ENCODE results near the gene DLGAP1. TPM values are rescaled to one million over a fixed set of nuclear protein-coding genes. Genes with fewer than 3 reads are reported as not detected.

Gene DLGAP1
- total and polyA plus RNA-seq, 2 of the 8 experiments (the other 6 are each of a cell fraction or from before 2014, with no cell fraction given) = 11.8 to 16.9 TPM

- Histone ChIP-seq H2BK12ac (ENCODE audit: low read depth, low read length) (no peak overlapping the region), H3K4me2 (ENCODE audit: insufficient read depth in 1 of 2, low read depth in 2 of 2, low read length in 2 of 2) (no peak overlapping the region), H3K79me1 (ENCODE audit: low read depth, low read length) (no peaks in the 10 kb centered on the region), H2AFZ (ENCODE audit: low read length) (no peak overlapping the region), H3K14ac (ENCODE audit: insufficient read length) (no peak overlapping the region), H3K36me3 (ENCODE audit: control insufficient read depth in 2 of 4, insufficient read depth in 4 of 4, low read length in 3 of 4) (no peaks in the 10 kb centered on the region), H3K79me2 (ENCODE audit: control insufficient read depth in 1 of 2, insufficient read depth in 2 of 2, low read length in 2 of 2) (no peaks in the 10 kb centered on the region), H4K8ac (ENCODE audit: extremely low read depth, insufficient read depth, low read length) (no peak overlapping the region), H3K4me1 (replicated peaks in 1 of 4; ENCODE audit: control insufficient read depth in 3 of 4, insufficient read depth in 4 of 4, low read length in 3 of 4) (no peaks in the 10 kb centered on the region), H3K27ac (ENCODE audit: low read depth, low read length) (no peak overlapping the region), H2BK5ac (ENCODE audit: low read depth, low read length) (no peak overlapping the region), H3K23ac (ENCODE audit: insufficient read length) (no peak overlapping the region), H4K91ac (replicated peaks; ENCODE audit: insufficient read length, low read length) (no peak overlapping the region), H3K56ac (replicated peaks; ENCODE audit: insufficient read length, low read depth, low read length) (no peak overlapping the region), H2BK15ac (ENCODE audit: low read length) (no peak overlapping the region), H4K20me1 (replicated peaks in 1 of 2; ENCODE audit: control insufficient read depth in 1 of 2, insufficient read depth in 2 of 2, low read length in 2 of 2) (no peaks in the 10 kb centered on the region), H3K4ac (replicated peaks; ENCODE audit: insufficient read length, low read depth, low read length) (no peak overlapping the region), H3K9me3 (ENCODE audit: insufficient read depth in 2 of 2, low read depth in 1 of 2, low read length in 1 of 2) (no peaks in the 10 kb centered on the region), H2AK5ac (ENCODE audit: low read depth, low read length) (no peak overlapping the region), H2BK20ac (ENCODE audit: low read length) (no peak overlapping the region), H3K18ac (ENCODE audit: extremely low read depth, low read length) (no peak overlapping the region), H2BK120ac (replicated peaks; ENCODE audit: low read depth, low read length) (no peak overlapping the region), H3K4me3 (ENCODE audit: extremely low read depth in 1 of 4, insufficient read depth in 2 of 4, low read depth in 3 of 4, low read length in 4 of 4) (no peak overlapping the region), H4K5ac (ENCODE audit: insufficient read length, low read depth, low read length) (no peak overlapping the region), H3K9ac (replicated peaks in 1 of 4; ENCODE audit: extremely low read depth in 1 of 4, low read depth in 3 of 4, low read length in 3 of 4) (no peak overlapping the region), H3K23me2 (ENCODE audit: low read depth, low read length) (0 out of 2 replicates have a peak, but pooled peaks cover 2% of the 10 kb centered on the region), H3K27me3 (replicated peaks in 1 of 4; ENCODE audit: control insufficient read depth in 3 of 4, extremely low read depth in 1 of 4, insufficient read depth in 3 of 4, low read length in 3 of 4) (no peaks in the 10 kb centered on the region)
- TF ChIP-seq JUND (IDR thresholded peaks at IDR 0.05; ENCODE audit: low read length) = no peak
- TF ChIP-seq CEBPB (IDR thresholded peaks at IDR 0.05; ENCODE audit: low read depth, low read length) = no peak
- TF ChIP-seq NANOG (IDR thresholded peaks at IDR 0.05; ENCODE audit: insufficient read depth, low read depth, low read length, poor library complexity, severe bottlenecking) = no peak
- no peak for TF ChIP-seq USF2 (IDR thresholded peaks at IDR 0.05; ENCODE audit: low read length)
- POLR2A ChIA-PET (ENCODE audit: partially characterized antibody) = interaction anchor here (1.1 kb wide), 1 partner anchor 379 kb away, joined by 3 read pairs; no protein-coding TSS in a partner anchor
- no peak for FAIRE-seq
- WGBS, 2 experiments (ENCODE audit: extremely low coverage in 1 of 2, insufficient coverage in 1 of 2, insufficient read length in 1 of 2, insufficient replicate concordance in 2 of 2, low coverage in 1 of 2, low lambda C conversion rate in 2 of 2, missing lambda C conversion rate in 1 of 2) = 88% methylated on average over 8 of the region's 8 CpGs; no CpG with 5 or more reads in 1 of the 2 experiments
- DNase-seq (ENCODE audit: low read depth in 1 of 2, low spot score in 2 of 2) = no peak
- CTCF ChIA-PET (ENCODE audit: partially characterized antibody) = interaction anchor here (0.9 to 6.8 kb wide), 3 partner anchors 10 to 410 kb away, joined by 3 to 43 read pairs (median 3); no protein-coding TSS in a partner anchor
Observed at GRCh38 chr18:3675994-3676393, 779.1 kb downstream of the DLGAP1 start.
